ENCODE data around the gene KIAA1671. TPM values are rescaled to one million over a fixed set of nuclear protein-coding genes. Genes with fewer than 3 reads are reported as not detected.

The KIAA1671 gene
- total RNA-seq, 1 experiment from 2014 or later = 18.6 TPM

- no peaks in the 10 kb centered on the region for H3K9me3 ChIP-seq (ENCODE audit: low read length)
- H3K27ac ChIP-seq (ENCODE audit: low read length) = no peak overlapping the region
- no peaks in the 10 kb centered on the region for H3K36me3 ChIP-seq (ENCODE audit: low read depth, low read length)
- no peaks in the 10 kb centered on the region for H4K20me1 ChIP-seq (ENCODE audit: low read length)
- ChIA-PET POLR2A (ENCODE audit: unreplicated experiment) (no interaction called here), CTCF (no interaction called here)
- no peaks in the 10 kb centered on the region for H3F3A ChIP-seq (ENCODE audit: low read length, unreplicated experiment)
- intact Hi-C loops (cut with micrococcal nuclease) = no loop called here
- ATAC-seq = no peak; the same call in 1 of the 2 replicates
- H2AFZ ChIP-seq (ENCODE audit: low read length) = no peak overlapping the region
- peaks cover 15% of the 10 kb centered on the region for H3K4me1 ChIP-seq (ENCODE audit: insufficient read depth, low read length)
- TF ChIP-seq EZH2 (IDR thresholded peaks at IDR 0.05; ENCODE audit: low read length, unreplicated experiment) (no peak), EZH2phosphoT487 (IDR thresholded peaks at IDR 0.05; ENCODE audit: borderline replicate concordance, low read length) (no peak), CTCF (conservative IDR thresholded peaks at IDR 0.05; ENCODE audit: low read depth, low read length) (no peak)
- no peaks in the 10 kb centered on the region for H3K27me3 ChIP-seq (ENCODE audit: low read length)
- H3K9me2 ChIP-seq (replicated peaks; ENCODE audit: low read length) = no peaks in the 10 kb centered on the region
- no peak overlapping the region for H3K4me3 ChIP-seq (ENCODE audit: low read length)
- H3K9ac ChIP-seq (ENCODE audit: low read length) = no peak overlapping the region
- H3K4me2 ChIP-seq (ENCODE audit: low read length) = no peak overlapping the region
- no peak for DNase-seq
- BruUV-seq (replicated peaks) = no TSS peak
- no peaks in the 10 kb centered on the region for H3K79me2 ChIP-seq (ENCODE audit: low read length)
These were observed 202.1 kb downstream of the KIAA1671 start for GRCh38 chr22:25154667-25154999.

- CTCF ChIA-PET = no interaction called here
- Histone ChIP-seq H3K9ac (ENCODE audit: low read length) (no peak overlapping the region), H3K36me3 (ENCODE audit: low read depth, low read length) (no peaks in the 10 kb centered on the region), H3K4me3 (ENCODE audit: low read length) (no peak overlapping the region), H4K20me1 (ENCODE audit: low read length) (no peaks in the 10 kb centered on the region), H3F3A (ENCODE audit: low read length, unreplicated experiment) (no peaks in the 10 kb centered on the region), H3K27ac (ENCODE audit: low read length) (no peak overlapping the region), H3K4me1 (ENCODE audit: insufficient read depth, low read length) (peaks cover 15% of the 10 kb centered on the region), H3K9me3 (ENCODE audit: low read length) (no peaks in the 10 kb centered on the region), H3K9me2 (replicated peaks; ENCODE audit: low read length) (no peaks in the 10 kb centered on the region), H3K4me2 (ENCODE audit: low read length) (no peak overlapping the region), H2AFZ (ENCODE audit: low read length) (no peak overlapping the region), H3K79me2 (ENCODE audit: low read length) (no peaks in the 10 kb centered on the region), H3K27me3 (ENCODE audit: low read length) (no peaks in the 10 kb centered on the region)
- ATAC-seq (no peak), DNase-seq (no peak)
- no TSS peak for BruUV-seq (replicated peaks)
- intact Hi-C loops (cut with micrococcal nuclease) = no loop called here
- TF ChIP-seq CTCF (conservative IDR thresholded peaks at IDR 0.05; ENCODE audit: low read depth, low read length) = no peak
- TF ChIP-seq EZH2 (IDR thresholded peaks at IDR 0.05; ENCODE audit: low read length, unreplicated experiment) = no peak
- no peak for TF ChIP-seq EZH2phosphoT487 (IDR thresholded peaks at IDR 0.05; ENCODE audit: borderline replicate concordance, low read length)
- POLR2A ChIA-PET (ENCODE audit: unreplicated experiment) = no interaction called here
These were observed 204.2 kb downstream of the KIAA1671 start for GRCh38 chr22:25156736-25157135.

- ATAC-seq = no peak
These were observed 206.5 kb downstream of the KIAA1671 start for GRCh38 chr22:25159028-25159427.

More at GRCh38 chr22:25159028-25159427, 206.5 kb downstream of the KIAA1671 start:
- CTCF ChIA-PET = no interaction called here
- Histone ChIP-seq H3K4me3 (ENCODE audit: low read length) (no peak overlapping the region), H3F3A (ENCODE audit: low read length, unreplicated experiment) (no peaks in the 10 kb centered on the region), H4K20me1 (ENCODE audit: low read length) (no peaks in the 10 kb centered on the region), H3K36me3 (ENCODE audit: low read depth, low read length) (no peaks in the 10 kb centered on the region), H3K4me1 (ENCODE audit: insufficient read depth, low read length) (peaks cover 10% of the 10 kb centered on the region), H2AFZ (ENCODE audit: low read length) (no peak overlapping the region), H3K9me3 (ENCODE audit: low read length) (no peaks in the 10 kb centered on the region), H3K9me2 (replicated peaks; ENCODE audit: low read length) (no peaks in the 10 kb centered on the region), H3K9ac (ENCODE audit: low read length) (no peak overlapping the region), H3K4me2 (ENCODE audit: low read length) (no peak overlapping the region), H3K27ac (ENCODE audit: low read length) (no peak overlapping the region), H3K79me2 (ENCODE audit: low read length) (no peaks in the 10 kb centered on the region), H3K27me3 (ENCODE audit: low read length) (no peaks in the 10 kb centered on the region)
- intact Hi-C loops (cut with micrococcal nuclease) = no loop called here
- POLR2A ChIA-PET (ENCODE audit: unreplicated experiment) = no interaction called here
- no peak for DNase-seq
- BruUV-seq (replicated peaks) = no TSS peak
- TF ChIP-seq CTCF (conservative IDR thresholded peaks at IDR 0.05; ENCODE audit: low read depth, low read length) (no peak), EZH2phosphoT487 (IDR thresholded peaks at IDR 0.05; ENCODE audit: borderline replicate concordance, low read length) (no peak), EZH2 (IDR thresholded peaks at IDR 0.05; ENCODE audit: low read length, unreplicated experiment) (no peak)
